K562 (cell line): ENCODE measurements around the gene DET1.
A peak's percentile ranks its signal among the peaks of the same experiment; 100 is the strongest.
"Not testable (repeated sequence)": the region's sequence is repeated elsewhere in the genome, so short reads cannot be mapped to it uniquely, and the experiment has no call there.

Experiments used
- BRF1 ChIP-seq: IDR thresholded peaks from 3 replicates; pipeline ENCODE4 v1.6.1; 2011; ENCODE audit warnings: borderline replicate concordance, mild to moderate bottlenecking; ENCODE audit not compliant: insufficient read length; ENCODE audit errors: extremely low read depth
- DPF2 ChIP-seq: fragments of 450-650 bp; IDR thresholded peaks from 2 replicates; pipeline ENCODE4 v1.6.1; 2016
- EZH2 ChIP-seq: IDR thresholded peaks from 2 replicates; pipeline ENCODE4 v1.6.1; 2012; ENCODE audit warnings: low read depth, mild to moderate bottlenecking, inconsistent platforms, low read length, borderline replicate concordance
- HNRNPH1 ChIP-seq: fragments of 200-400 bp; formaldehyde crosslinking; optimal IDR thresholded peaks from 2 replicates; pipeline ENCODE3; 2017; ENCODE audit warnings: low read depth, mild to moderate bottlenecking, low read length, moderate library complexity
- HNRNPLL ChIP-seq: fragments of 200-400 bp; formaldehyde crosslinking; IDR thresholded peaks from 2 replicates; pipeline ENCODE4 v1.6.1; 2017; ENCODE audit warnings: low read length, low read depth, mild to moderate bottlenecking; ENCODE audit not compliant: poor library complexity, severe bottlenecking
- TEAD2 ChIP-seq: fragments of 450-650 bp; IDR thresholded peaks from 2 replicates; pipeline ENCODE4 v1.6.1; 2016; ENCODE audit warnings: missing genetic modification characterization, control low read depth, missing compliant biosample characterization
- TF ChIP-seq, protein P1 (sequence below): fragments of 250-450 bp; sonication (Bioruptor Pico); IDR thresholded peaks from 2 replicates; pipeline ENCODE4 v1.5.1; 2021; ENCODE audit warnings: mild to moderate bottlenecking
- TF ChIP-seq, protein P2 (sequence below): sonication (generic); formaldehyde crosslinking; IDR thresholded peaks from 2 replicates; pipeline ENCODE4 v1.9.0; 2022; ENCODE audit warnings: mild to moderate bottlenecking, missing genetic modification reagents
- TF ChIP-seq, protein P3 (sequence below): fragments of 200-400 bp; formaldehyde crosslinking; IDR thresholded peaks from 2 replicates; pipeline ENCODE4 v1.6.1; 2017; ENCODE audit warnings: mild to moderate bottlenecking, low read depth, low read length, moderate library complexity
- TF ChIP-seq, protein P4 (sequence below): fragments of 450-650 bp; formaldehyde crosslinking; IDR thresholded peaks from 2 replicates; pipeline ENCODE4 v1.4.0; 2022; ENCODE audit warnings: mild to moderate bottlenecking, moderate library complexity
- TF ChIP-seq, protein P5 (sequence below), 3 experiments: IDR thresholded peaks in 2 of 3; conservative IDR thresholded peaks in 1 of 3; 2 replicates each; pipeline ENCODE4 v1.5.1; 2011 to 2012; ENCODE audit warnings: low read length in 3 of 3, mild to moderate bottlenecking in 3 of 3, control low read depth in 2 of 3, improper control_type of control experiment in 1 of 3, inconsistent platforms in 1 of 3, low read depth in 1 of 3, mixed read lengths in 1 of 3, moderate library complexity in 1 of 3; ENCODE audit not compliant: insufficient read depth in 2 of 3

DNA sequence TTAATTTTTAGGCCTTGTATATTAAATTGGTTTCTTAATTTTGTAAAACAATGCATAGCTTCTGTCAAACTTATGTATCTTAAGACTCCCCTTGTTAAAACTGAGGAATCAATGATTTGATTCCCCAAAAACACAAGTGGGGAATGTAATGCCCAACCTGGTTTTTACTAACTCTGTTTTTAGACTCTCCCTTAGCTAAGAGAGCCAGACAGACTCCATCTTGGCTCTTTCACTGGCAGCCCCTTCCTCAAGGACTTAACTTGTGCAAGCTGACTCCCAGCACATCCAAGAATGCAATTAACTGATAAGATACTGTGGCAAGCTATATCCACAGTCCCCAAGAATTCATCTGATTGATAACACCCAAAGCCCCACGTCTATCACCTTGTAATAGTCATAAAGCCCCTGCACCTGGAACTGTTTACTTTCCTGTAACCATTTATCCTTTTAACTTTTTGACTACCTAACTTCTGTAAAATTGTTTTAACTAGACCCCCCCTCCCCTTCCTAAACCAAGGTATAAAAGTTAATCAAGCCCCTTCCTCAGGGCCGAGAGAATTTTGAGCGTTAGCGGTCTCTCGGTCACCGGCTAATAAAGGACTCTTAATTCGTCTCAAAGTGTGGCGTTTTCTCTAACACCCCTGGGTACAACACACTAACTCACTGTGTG is 768 bp downstream of the DET1 start:
- not testable (repeated sequence) for TF ChIP-seq HNRNPH1; TEAD2 (tag); HNRNPLL; EZH2; BRF1
- TF ChIP-seq, protein P1, sequence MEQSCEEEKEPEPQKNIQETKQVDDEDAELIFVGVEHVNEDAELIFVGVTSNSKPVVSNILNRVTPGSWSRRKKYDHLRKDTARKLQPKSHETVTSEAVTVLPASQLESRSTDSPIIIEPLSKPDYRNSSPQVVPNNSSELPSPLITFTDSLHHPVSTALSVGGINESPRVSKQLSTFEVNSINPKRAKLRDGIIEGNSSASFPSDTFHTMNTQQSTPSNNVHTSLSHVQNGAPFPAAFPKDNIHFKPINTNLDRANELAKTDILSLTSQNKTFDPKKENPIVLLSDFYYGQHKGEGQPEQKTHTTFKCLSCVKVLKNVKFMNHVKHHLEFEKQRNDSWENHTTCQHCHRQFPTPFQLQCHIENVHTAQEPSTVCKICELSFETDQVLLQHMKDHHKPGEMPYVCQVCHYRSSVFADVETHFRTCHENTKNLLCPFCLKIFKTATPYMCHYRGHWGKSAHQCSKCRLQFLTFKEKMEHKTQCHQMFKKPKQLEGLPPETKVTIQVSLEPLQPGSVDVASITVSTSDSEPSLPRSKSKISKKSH (CRISPR knock-in tag): not testable (repeated sequence)
- 0 out of 2 replicates have a peak, but pooled peaks have one; percentile 11 for TF ChIP-seq DPF2
- TF ChIP-seq, protein P2, sequence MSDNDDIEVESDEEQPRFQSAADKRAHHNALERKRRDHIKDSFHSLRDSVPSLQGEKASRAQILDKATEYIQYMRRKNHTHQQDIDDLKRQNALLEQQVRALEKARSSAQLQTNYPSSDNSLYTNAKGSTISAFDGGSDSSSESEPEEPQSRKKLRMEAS (CRISPR knock-in tag): not testable (repeated sequence)
- TF ChIP-seq, protein P3, sequence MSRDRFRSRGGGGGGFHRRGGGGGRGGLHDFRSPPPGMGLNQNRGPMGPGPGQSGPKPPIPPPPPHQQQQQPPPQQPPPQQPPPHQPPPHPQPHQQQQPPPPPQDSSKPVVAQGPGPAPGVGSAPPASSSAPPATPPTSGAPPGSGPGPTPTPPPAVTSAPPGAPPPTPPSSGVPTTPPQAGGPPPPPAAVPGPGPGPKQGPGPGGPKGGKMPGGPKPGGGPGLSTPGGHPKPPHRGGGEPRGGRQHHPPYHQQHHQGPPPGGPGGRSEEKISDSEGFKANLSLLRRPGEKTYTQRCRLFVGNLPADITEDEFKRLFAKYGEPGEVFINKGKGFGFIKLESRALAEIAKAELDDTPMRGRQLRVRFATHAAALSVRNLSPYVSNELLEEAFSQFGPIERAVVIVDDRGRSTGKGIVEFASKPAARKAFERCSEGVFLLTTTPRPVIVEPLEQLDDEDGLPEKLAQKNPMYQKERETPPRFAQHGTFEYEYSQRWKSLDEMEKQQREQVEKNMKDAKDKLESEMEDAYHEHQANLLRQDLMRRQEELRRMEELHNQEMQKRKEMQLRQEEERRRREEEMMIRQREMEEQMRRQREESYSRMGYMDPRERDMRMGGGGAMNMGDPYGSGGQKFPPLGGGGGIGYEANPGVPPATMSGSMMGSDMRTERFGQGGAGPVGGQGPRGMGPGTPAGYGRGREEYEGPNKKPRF: not testable (repeated sequence)
- TF ChIP-seq, protein P4, sequence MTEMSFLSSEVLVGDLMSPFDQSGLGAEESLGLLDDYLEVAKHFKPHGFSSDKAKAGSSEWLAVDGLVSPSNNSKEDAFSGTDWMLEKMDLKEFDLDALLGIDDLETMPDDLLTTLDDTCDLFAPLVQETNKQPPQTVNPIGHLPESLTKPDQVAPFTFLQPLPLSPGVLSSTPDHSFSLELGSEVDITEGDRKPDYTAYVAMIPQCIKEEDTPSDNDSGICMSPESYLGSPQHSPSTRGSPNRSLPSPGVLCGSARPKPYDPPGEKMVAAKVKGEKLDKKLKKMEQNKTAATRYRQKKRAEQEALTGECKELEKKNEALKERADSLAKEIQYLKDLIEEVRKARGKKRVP: peak; percentile 69; the same call in 1 of the 2 replicates
- TF ChIP-seq, protein P5, sequence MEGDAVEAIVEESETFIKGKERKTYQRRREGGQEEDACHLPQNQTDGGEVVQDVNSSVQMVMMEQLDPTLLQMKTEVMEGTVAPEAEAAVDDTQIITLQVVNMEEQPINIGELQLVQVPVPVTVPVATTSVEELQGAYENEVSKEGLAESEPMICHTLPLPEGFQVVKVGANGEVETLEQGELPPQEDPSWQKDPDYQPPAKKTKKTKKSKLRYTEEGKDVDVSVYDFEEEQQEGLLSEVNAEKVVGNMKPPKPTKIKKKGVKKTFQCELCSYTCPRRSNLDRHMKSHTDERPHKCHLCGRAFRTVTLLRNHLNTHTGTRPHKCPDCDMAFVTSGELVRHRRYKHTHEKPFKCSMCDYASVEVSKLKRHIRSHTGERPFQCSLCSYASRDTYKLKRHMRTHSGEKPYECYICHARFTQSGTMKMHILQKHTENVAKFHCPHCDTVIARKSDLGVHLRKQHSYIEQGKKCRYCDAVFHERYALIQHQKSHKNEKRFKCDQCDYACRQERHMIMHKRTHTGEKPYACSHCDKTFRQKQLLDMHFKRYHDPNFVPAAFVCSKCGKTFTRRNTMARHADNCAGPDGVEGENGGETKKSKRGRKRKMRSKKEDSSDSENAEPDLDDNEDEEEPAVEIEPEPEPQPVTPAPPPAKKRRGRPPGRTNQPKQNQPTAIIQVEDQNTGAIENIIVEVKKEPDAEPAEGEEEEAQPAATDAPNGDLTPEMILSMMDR (IDR thresholded peaks at IDR 0.05 in 2 of 3, conservative IDR thresholded peaks at IDR 0.05 in 1 of 3; ENCODE audit: insufficient read depth in 2 of 3, low read depth in 1 of 3, low read length in 3 of 3): not testable (repeated sequence)
